GM19043 (cell line): ENCODE measurements around the gene NQO2.
"Not testable (repeated sequence)": the region's sequence is repeated elsewhere in the genome, so short reads cannot be mapped to it uniquely, and the experiment has no call there.

Experiments
- ATAC-seq: cut with Tn5 transposase; IDR thresholded peaks from one replicate; pipeline ENCODE4 v1.9.1; 2021; ENCODE audit warnings: low read depth; ENCODE audit not compliant: unreplicated experiment

The NQO2 gene

GRCh38 chr6:3036861-3037637 is 37.4 kb downstream of the NQO2 start:
- ATAC-seq = no peak

- no peak for ATAC-seq
Measured at GRCh38 chr6:3037638-3038365, 38.1 kb downstream of the NQO2 start.

GRCh38 chr6:3039384-3039783 is 39.7 kb downstream of the NQO2 start:
- no peak for ATAC-seq

- ATAC-seq = no peak
Measured at GRCh38 chr6:3041147-3041546, 41.5 kb downstream of the NQO2 start.

- ATAC-seq = no peak
Measured at GRCh38 chr6:3041606-3042005, 41.9 kb downstream of the NQO2 start.

- ATAC-seq = no peak
Measured at GRCh38 chr6:3045369-3045768, 45.7 kb downstream of the NQO2 start.

- ATAC-seq = no peak
Measured at GRCh38 chr6:3045777-3046176, 46.1 kb downstream of the NQO2 start.

- no peak for ATAC-seq
Measured at GRCh38 chr6:3046295-3046694, 46.6 kb downstream of the NQO2 start.

- ATAC-seq = not testable (repeated sequence)
Measured at GRCh38 chr6:3048009-3048408, 48.3 kb downstream of the NQO2 start.

- ATAC-seq = no peak
Measured at GRCh38 chr6:3052481-3053230, 53.0 kb downstream of the NQO2 start.

- ATAC-seq = no peak
Measured at GRCh38 chr6:3053231-3053508, 53.5 kb downstream of the NQO2 start.

GRCh38 chr6:3054229-3055157 is 54.8 kb downstream of the NQO2 start:
- ATAC-seq = not testable (repeated sequence)

GRCh38 chr6:3055158-3055499 is 55.4 kb downstream of the NQO2 start:
- not testable (repeated sequence) for ATAC-seq

- ATAC-seq = no peak
Measured at GRCh38 chr6:3057063-3057770, 57.5 kb downstream of the NQO2 start.

GRCh38 chr6:3058957-3059356 is 59.3 kb downstream of the NQO2 start:
- no peak for ATAC-seq

GRCh38 chr6:3060092-3060491 is 60.4 kb downstream of the NQO2 start:
- ATAC-seq = not testable (repeated sequence)

GRCh38 chr6:3061501-3061941 is 61.8 kb downstream of the NQO2 start:
- ATAC-seq = no peak

- ATAC-seq = not testable (repeated sequence)
Measured at GRCh38 chr6:3063340-3063732, 63.6 kb downstream of the NQO2 start.

- peak; percentile 56 for ATAC-seq
Measured at GRCh38 chr6:3063733-3064700, 64.3 kb downstream of the NQO2 start.
